ENCODE data around the gene RPS6KA2.
"Not testable (repeated sequence)": the region's sequence is repeated elsewhere in the genome, so short reads cannot be mapped to it uniquely, and the experiment has no call there.

The RPS6KA2 gene

DNA sequence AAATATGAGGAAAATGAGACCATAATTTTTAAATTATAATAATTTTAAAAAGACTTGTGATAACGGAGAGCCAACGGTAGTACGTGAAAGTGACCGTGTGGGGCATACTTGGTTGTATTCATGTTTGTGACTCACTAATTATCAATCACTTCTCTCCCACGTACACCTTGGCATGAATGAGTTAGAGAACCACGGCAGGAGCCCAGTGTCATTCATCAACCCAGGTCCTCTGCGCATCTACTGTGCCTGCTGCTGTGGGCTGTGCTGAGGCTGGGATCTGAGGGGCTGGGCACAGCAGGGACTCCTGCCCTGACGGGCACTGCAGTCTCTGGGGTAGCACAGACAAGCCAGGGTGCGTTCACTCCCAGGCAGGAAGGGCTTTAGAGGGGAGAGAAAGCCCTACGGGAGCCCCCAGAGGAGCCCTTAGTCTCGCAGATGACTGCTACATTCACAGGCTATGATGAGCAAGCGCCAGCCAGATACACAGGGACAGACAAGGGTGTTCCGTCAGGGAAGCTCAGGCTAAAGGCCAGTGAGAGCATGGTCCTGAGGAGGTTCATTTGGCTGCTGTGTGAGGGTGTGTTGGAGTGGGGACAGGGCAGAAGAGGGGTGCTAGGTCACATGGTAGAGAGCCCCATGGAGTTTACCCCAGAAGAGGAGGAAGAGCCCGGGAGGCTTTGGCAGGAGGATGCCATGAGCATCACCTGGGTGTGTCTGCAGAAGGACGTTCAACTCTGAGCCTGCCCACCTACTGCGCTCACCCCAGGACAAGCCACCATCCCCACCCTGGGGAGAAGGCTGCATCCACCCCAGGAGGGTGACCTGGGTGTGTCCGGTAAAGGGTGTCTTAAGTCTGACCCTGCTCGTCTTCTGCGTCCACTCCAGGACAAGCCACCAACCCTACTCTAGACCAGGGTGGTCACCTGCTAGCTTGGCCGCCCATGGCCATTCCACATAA lies 8.2 kb upstream of the RPS6KA2 start:
- DNase-seq (ENCODE audit: low read depth): no peak

DNA sequence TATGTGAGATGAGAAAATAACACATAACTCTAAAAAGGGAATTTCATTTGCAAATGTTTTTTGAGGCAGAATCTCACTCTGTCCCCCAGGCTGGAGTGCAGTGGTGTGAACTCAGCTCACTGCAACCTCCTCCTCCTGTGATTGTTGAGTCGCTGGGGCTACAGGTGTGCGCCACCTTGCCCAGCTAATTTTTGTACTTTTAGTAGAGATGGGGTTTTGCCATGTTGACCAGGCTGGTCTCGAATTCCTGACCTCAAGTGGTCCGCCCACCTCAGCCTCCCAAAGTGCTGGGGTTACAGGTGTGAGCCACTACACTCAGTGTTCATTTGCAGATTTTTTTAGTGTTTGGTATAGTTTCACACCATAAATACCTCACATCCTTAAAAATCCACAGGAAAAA lies 7.5 kb upstream of the RPS6KA2 start:
- not testable (repeated sequence) for DNase-seq (ENCODE audit: low read depth)

DNA sequence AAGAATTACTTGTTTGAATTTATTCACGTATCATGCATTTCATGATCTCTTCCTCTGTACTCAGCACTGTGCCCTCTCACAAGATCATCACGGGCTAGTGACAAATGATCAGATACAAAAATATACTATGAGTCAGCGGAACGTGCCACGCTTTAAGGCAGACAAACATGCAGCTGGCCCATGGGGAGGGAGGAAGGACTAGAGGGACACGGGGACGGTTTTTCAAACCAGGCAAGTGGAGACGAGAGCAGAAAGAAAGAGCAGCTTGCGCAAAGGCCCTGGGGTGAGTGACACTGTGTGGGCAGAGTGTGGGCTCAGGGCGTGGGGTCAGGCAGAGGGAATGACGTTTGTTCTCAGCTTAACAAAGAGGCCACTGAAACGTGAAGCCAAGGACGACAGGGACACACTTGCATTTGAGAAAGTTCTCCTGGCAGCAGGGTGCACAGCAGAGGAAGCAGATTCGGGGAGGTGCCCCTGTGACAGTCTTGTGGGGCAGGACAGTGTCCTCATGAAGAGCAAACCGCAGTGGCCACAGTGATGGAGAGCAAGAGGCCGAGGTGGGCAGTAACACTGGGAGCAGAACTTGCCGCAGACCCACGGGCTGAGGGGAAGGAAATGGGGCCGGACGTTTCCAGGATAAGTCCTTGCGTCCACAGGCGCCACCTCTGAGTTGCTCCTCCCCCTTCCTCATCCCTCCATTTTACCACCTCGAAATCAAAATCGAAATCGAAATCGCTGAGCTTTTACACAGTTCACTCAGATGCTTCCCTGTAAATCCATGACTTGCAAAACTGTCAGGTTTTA lies 6.9 kb upstream of the RPS6KA2 start:
- DNase-seq (ENCODE audit: low read depth): no peak

DNA sequence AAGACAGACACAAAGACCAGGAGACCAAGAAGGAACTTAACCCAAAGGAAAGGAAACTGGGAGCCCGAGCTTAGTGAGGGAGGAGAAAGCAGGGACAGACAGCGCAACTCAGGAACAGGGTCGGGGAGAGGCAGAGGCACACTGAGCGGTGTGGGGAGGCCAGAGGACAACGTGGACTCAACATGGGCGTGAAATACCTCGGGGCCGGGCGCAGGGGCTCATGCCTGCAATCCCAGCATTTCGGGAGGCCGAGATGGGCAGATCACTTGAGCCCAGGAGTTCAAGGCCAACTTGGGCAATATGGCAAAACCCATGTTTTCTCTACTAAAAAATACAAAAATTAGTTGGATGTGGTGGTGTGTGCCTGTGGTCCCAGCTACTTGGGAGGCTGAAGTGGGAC lies 5.7 kb upstream of the RPS6KA2 start:
- DNase-seq (ENCODE audit: low read depth): no peak

DNA sequence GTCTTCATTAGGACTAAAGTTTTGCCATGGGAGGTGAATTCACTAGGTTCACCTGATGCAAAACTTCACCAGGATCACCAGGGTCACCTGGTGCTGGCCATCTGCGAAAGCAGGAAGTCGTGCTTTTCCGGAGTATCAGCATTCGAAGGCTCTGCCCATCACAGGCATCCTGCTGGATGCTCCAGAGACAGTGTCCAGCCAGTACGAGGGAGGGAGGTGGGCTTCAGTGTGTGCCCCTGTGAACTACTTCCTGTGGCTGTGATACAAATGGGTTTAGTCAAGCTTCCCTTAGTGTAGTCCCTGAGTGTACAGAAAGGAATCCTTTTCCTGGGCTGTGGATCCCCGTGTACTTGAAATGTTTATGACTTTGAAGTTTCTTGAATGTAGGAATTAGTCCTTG lies 3.4 kb upstream of the RPS6KA2 start:
- DNase-seq (ENCODE audit: low read depth): no peak

DNA sequence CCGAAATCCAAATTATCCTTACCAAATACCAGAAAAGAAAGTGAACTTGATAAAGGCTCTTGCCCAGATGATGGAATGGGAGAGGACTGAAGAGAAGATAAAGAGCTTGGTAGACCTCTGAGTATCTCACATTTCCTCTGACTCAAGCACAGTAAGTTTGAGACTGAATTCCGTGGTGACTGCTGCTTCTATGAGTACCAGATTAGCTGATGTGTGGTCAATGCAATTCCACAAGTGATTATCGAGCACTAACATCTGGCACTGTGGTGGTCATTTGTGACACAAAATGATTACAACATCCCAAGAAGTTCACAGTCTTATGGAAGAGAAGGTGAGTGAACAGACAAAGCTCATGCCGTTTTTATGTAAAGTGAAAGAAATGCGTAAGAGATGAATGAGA lies 2.6 kb upstream of the RPS6KA2 start:
- no peak for DNase-seq (ENCODE audit: low read depth)

DNA sequence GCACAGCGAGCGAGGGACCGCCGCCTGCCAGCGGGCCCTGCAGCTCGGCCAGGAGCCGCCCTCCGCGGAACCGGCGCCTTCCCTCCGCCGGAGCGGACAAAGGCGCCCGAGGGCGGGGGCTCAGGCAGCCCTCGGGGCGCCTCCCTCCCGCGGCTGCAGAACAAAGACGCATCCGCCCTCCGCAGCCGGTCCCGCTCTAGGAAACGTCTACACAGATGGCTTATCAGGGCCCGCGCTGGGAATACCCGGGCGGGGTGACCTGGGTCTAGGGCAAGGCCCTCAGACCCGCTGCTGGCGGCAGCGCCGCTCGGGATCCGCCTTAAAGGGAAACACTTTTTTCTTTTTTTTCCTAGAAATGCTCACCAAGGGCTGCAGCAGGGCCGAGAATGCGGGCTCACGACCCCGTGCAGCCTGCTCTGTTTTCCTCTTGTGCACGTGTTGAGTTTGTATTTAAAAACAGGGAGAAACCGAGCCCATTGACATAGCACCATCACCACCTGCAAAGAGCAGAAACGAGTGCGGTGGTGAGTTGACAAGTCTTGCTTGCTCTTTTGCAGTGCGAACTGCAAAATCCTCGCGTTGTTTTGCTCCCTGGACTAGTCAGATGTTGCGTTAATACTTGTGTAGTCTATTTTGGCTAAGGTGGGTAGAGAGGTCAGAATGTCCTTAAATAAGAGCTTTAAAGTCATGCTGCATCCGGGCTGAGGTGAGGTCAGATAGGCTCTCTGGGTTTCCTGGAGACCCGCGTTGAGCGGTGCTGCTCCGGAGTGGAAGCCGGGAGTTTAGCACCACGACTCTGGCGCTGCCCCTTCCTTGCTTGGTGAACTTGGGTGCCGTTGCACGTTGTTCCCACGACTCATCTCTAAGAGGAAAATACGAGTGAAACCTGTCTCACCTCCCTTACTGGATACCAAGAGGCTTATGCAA lies 1.1 kb upstream of the RPS6KA2 start:
- DNase-seq (ENCODE audit: low read depth): peak; percentile 50

DNA sequence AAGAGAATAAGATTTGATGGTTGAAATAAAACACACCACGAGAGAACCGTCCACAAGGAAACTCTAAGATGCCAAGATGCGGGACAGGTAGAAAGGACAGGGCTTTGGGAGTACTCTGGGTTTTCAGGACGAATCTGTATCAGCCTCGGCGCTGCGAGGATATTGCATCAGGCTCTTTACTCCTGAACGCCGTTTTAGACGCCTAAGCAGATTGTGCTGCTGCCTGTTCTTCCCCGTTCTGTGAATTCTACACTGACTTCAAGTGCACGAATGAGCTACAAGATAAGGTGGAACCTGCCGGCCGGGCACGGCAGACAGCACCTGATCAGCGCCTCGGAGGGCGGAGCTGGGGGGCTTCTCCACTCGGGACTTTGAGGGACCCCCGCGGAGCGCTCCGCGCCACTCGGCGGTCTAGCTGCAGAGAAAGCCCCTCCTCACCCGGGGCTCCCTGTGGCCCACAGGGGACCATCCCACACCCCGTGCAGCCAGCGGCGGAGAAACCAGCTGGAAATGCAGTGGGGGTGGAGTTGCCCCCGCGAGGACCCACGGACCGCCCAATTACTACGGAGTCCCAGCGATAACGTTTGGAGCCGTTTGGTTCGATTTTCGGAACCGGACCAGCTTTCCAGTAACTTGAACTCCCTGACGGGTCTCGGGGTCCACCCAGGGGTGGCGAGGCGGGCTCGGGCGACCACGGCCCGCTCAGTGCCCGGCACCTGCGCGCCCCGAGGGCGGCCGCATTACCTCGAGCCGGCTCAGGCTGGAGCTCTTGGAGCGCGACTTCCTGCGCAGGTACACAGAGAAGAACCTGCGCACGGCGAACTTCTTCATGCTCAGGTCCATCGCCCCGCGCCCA lies 646 bp downstream of the RPS6KA2 start:
- DNase-seq (ENCODE audit: low read depth): peak; percentile 10

DNA sequence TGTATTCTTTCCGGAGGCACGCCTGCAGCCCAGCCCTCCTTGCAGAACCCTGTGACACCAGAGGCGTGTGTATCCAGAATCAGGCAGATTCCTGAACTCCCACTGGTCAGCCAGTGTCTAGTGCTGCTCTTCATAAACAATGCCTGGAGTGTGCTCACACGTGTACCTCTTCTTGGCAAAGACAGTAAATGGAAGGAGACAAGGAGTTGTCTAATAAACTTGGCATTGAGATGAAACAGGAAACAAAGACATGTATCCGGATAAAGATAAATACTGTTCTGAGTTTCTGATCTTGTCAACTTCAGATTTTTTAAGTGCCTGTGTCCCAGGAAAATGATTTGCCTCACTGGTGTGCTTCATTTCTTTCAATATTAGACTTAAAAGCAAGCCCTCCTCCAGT lies 1.7 kb downstream of the RPS6KA2 start:
- DNase-seq (ENCODE audit: low read depth): no peak

DNA sequence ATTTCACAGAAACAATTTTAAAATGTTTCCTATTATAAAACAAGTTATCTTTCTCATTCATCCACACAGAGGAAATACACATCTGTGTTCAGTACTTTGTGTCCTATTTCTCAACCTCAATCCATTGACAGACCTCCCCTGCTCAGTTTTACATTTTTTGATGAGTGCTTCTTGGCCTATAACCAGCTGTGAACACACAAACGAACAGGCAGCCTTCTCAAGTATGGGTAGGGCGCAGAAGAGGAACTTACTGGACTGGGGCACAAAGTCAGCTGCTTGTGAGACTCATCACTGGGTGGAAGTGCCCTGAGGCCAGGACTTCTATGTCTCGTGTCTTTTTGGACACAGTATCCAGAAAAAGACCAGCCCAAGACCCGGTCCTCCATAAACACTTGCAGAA lies 2.8 kb downstream of the RPS6KA2 start:
- no peak for DNase-seq (ENCODE audit: low read depth)

DNA sequence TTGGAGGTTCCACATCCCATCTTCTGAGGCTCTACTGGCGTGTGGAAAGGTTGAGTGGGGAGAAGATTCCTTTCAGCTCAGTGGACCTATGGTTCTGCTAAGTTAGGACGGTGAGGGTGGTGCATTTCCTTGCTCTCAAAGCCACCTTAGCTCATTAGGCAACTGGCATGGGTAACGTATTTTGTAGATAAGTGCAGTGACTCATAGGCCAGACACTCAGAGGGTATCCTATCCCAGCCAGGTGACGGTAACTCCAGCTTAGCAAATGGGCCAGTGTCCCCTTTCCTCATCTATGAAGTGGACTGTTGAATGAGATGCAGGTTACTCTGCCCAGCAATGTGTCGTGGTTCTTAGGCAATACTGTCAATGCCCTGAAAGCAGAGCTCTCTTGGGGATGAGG lies 3.7 kb downstream of the RPS6KA2 start:
- DNase-seq (ENCODE audit: low read depth): no peak

DNA sequence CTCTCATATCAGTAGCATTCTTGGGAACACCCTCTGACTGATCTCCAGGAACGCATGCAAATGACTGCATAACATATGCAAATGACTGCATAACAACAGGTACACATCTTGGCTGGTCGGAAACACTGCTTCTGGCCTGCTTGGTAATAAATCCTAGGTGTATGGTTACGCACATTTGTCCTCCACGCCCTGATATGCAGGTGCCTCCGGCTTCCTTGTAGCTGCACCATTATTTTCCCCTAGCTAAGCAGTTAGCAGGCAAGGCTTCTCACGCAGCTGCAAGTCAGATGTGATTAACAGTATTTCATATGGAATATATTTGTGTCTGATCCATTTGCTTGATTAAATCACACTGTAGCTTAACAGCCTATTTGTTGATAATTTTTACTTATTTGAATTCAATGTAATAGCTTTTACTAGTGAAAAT lies 5.9 kb downstream of the RPS6KA2 start:
- DNase-seq (ENCODE audit: low read depth): no peak

DNA sequence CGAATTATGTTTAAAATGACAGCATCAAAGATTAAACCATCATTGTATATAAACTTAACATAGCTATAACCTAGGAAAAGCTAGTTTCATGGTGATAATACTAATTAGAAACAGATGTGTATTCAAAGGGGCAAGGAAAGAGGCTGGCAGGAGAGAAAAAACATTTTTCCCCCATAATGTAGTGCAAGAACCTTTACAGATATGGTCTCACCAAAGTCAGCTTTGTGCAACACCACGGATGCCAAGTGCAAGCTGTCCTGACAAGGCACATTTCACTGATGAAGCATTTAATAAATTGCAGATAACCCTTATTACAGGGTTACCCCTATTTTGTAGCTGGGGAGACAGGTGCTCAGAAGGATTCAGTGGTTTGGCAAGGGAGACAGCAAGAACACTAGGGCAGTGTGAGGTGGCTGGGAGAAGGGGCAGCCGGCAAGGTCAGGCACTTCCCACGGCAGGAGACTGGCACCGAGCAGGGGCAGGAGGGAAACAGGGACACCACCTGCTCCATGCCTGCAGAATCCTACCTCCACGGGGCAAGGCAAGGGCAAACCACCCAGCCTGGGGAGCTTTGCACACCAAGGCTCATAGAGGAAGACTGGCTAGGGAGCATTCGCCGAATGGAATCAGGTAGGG lies 6.5 kb downstream of the RPS6KA2 start:
- no peak for DNase-seq (ENCODE audit: low read depth)

DNA sequence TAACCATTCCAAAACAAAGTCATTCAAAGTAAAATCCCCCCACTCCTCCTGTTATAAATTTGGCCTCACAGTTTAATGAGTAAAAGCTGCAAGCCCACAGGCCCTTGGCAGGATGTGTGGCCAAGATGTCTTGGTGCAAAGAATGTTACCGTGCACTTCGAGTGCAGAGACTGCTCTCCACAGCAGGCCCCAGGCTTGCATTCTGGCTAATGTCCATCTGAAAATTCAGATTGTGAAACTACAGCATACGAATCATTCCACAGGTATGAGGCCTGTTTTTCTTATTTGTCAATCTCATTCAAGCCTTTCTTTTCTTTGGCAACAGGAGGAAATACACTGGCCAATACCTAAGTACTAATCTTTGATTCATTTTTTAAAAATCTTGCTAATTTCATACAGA lies 7.1 kb downstream of the RPS6KA2 start:
- DNase-seq (ENCODE audit: low read depth): no peak

DNA sequence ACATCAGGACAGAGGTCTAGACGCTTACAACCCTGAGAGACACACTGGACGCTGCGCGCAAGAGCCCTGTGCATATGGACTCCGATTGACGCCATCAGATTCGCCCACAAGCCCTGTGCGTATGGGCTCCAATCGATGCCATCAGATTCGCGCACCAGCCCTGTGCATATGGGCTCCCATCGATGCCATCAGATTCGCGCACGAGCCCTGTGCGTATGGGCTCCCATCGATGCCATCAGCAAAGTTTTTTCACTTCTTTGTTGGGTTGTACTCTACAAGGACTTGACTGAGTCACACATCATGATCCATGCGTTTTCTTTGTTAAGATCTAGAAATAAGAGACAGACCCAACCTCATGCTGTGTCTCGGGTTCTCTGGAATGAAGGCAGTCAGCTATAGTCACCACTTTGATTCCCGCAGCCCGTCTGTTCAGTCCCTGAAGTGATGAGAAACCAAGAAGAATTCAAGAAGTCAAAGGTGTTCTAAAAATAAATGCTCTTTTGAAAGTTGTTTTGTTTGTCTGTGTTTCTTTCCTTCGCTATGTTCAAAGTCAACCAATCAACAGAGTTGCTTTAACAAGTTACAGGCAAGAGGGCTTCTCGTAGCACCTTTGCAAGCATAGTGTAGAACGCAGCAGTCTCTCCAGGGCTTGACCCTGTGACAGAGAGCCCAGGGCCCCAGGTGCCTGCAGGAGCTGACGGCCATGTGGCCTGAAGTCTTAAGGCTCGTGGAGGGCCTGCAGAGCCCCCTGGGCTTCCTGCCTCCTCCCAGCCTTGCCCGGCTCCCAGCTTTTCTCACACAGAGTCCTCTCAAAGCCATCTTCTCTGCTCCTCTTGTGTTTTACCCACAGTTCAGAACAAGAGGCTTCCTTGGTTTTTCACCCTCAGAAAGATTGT lies 7.9 kb downstream of the RPS6KA2 start:
- no peak for DNase-seq (ENCODE audit: low read depth)

DNA sequence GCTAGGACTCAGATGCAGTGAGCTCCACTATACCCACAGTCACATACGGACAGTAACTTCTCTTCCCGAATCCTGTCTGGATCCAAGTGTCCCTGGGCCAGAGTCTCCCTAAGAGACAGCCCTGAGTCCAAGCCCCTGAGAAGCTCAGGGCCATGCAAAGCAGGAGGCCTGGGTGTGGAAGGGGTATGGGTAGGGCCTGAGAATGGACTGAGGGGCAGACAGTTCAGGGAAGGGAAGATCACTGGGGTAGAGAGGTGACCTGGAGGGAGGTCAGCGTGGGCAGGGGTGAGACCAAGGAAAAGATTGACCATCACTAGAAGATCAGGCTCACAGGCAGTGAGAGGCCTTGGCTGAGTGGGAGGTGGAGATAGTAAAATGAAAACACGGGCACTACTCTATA lies 8.8 kb downstream of the RPS6KA2 start:
- DNase-seq (ENCODE audit: low read depth): no peak

DNA sequence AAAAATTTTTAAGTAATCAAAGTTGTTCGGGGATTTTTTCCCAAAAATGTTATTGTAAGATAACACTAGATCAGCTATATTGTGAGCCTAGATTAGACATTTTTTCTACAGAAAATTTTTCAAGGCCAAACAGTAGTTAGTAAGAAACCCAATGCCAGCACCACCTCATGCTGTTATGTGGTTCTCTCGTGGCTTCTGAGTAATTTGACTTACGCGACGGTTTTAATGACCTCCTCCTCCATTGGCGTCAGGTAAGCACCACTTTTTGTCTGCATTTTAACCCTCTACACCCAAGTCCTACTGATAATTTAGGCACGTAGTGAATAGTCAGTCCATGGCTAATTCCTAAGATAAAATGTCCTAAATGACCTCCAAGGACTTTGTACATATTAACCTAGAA lies 9.7 kb downstream of the RPS6KA2 start:
- DNase-seq (ENCODE audit: low read depth): no peak

DNA sequence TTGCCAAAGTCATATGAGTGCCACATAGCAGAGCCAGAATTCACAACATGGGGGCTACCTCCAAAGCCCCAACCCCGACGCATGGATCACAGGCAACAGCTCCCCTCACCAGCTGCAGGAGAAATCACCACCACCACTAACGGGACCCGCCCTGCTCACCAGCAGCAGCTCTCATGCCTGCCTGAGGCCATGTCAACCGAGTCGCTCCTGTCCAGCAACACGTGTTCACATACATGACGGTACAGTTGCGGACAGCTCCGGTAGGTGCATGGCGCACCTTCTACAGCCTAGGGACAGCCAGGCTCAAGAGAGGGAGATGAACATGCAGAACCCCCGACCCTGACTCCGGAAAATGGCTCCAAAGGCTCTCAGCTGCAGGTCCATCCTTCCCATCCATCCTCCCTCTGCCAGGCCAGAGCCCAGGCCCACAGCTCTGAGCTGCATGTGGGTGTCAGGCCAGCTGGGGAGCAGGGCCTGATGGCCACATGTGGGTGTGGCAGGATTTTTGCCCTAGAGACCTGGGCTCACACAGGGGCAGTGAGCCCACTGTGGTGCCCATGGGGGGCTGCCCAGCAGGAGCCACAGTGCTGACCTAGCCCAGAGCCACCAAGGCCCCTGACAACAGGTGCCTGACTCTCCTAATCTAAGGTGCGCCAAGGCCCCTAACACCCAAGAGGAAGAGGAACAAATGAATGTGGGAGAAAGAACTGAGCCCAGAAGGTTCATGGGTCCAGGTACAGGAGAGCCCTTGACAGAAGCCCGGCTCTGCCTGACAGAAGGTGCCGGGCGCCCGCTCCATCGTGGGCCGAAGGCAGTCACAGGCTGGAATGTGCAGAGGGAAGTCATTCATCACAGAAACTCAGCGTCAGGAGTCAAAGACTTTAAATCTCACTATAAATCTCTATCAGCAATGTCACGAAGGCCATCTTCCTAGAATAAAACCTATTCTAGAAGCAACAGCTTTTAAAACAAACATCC lies 10.5 kb downstream of the RPS6KA2 start:
- DNase-seq (ENCODE audit: low read depth): no peak
